OCI-LY7 (cell line): Measurements from ENCODE around the gene NDUFB10. TPM values are rescaled to one million over a fixed set of nuclear protein-coding genes. Genes with fewer than 3 reads are reported as not detected.

Experiments
- BruUV-seq: library from RNA; stranded (reverse); fragments of 400-500 nt; replicated peaks from 2 replicates; lab custom pipeline; 2021; lab: Mats Ljungman, UMichigan
- CTCF ChIA-PET: fragments of 300-600 bp; sonication (Branson Sonifier 250); formaldehyde crosslinking; loops from one replicate; lab custom pipeline; 2022; ENCODE audit warnings: antibody characterized with exemption; ENCODE audit not compliant: unreplicated experiment; lab: Charles Lee
- POLR2A ChIA-PET: fragments of 300-600 bp; sonication (Branson Sonifier 250); formaldehyde crosslinking; loops from one replicate; lab custom pipeline; 2022; ENCODE audit warnings: antibody characterized with exemption; lab: Charles Lee
- DNase-seq: peaks from one replicate; pipeline ENCODE4 v3.0.0-alpha.2; 2015; ENCODE audit warnings: low spot score
- H2AFZ ChIP-seq: fragments of 200-600 bp; sonication (generic), shearing (Covaris generic); 2 replicates; pipeline ENCODE4 v1.6.1; 2014; ENCODE audit warnings: mild to moderate bottlenecking, antibody characterized with exemption, low read length, moderate library complexity
- H3K27ac ChIP-seq: fragments of 200-600 bp; sonication (generic); 2 replicates; pipeline ENCODE4 v1.5.1; 2014; ENCODE audit warnings: mixed run types, low read depth, mild to moderate bottlenecking, moderate library complexity, low read length, inconsistent platforms; ENCODE audit not compliant: poor library complexity, severe bottlenecking
- H3K36me3 ChIP-seq: fragments of 200-600 bp; sonication (generic); 2 replicates; pipeline ENCODE4 v1.6.1; 2014; ENCODE audit warnings: mild to moderate bottlenecking, antibody characterized with exemption, low read length, moderate library complexity, mixed read lengths; ENCODE audit not compliant: insufficient read depth
- H3K4me1 ChIP-seq: fragments of 200-600 bp; sonication (generic); 2 replicates; pipeline ENCODE4 v1.5.1; 2014; ENCODE audit warnings: mild to moderate bottlenecking, low read length; ENCODE audit not compliant: insufficient read depth, poor library complexity, severe bottlenecking
- H3K4me2 ChIP-seq: fragments of 200-600 bp; sonication (generic); 2 replicates; pipeline ENCODE4 v1.6.1; 2014; ENCODE audit warnings: mild to moderate bottlenecking, low read length
- H3K4me3 ChIP-seq: fragments of 200-600 bp; sonication (generic); 2 replicates; pipeline ENCODE4 v1.5.1; 2014; ENCODE audit warnings: mild to moderate bottlenecking, low read depth, low read length; ENCODE audit not compliant: poor library complexity, severe bottlenecking
- H3K79me2 ChIP-seq: fragments of 200-600 bp; sonication (generic); 2 replicates; pipeline ENCODE4 v1.6.1; 2016; ENCODE audit warnings: low read depth, mild to moderate bottlenecking, low read length, moderate library complexity, mixed read lengths; ENCODE audit not compliant: insufficient read depth
- H3K9me2 ChIP-seq: fragments of 200-600 bp; sonication (generic); 2 replicates; pipeline ENCODE4 v1.6.1; 2016; ENCODE audit warnings: mild to moderate bottlenecking, low read length, mixed read lengths; ENCODE audit not compliant: insufficient read depth
- H3K9me3 ChIP-seq: fragments of 200-600 bp; sonication (generic); 2 replicates; pipeline ENCODE4 v1.6.1; 2014; ENCODE audit warnings: mild to moderate bottlenecking, mixed run types, low read length, mixed read lengths
- H4K20me1 ChIP-seq: fragments of 200-600 bp; sonication (generic); 2 replicates; pipeline ENCODE4 v1.6.1; 2014; ENCODE audit warnings: mild to moderate bottlenecking, antibody characterized with exemption, low read length, moderate library complexity, mixed read lengths; ENCODE audit not compliant: insufficient read depth
- EZH2phosphoT487 ChIP-seq: fragments of 200-600 bp; sonication (generic); IDR thresholded peaks from 2 replicates; pipeline ENCODE4 v1.6.1; 2018; ENCODE audit warnings: low read depth, borderline replicate concordance, mild to moderate bottlenecking, mixed run types, antibody characterized with exemption, low read length, moderate library complexity, mixed read lengths
- intact Hi-C: fragments of 100-400 bp; cut with micrococcal nuclease; formaldehyde crosslinking; loops from one replicate; pipeline ENCODE4 v1.10.0; 2022; ENCODE audit not compliant: unreplicated experiment
- total RNA-seq, 2 experiments: library from RNA; depleted of rRNA in 1 of 2; stranded (reverse); fragments of >200 nt in 1 of 2; shearing (Covaris generic) in 1 of 2; gene quantifications; 2 replicates each; pipeline ENCODE4 v1.2.3, GENCODE V29; 2014 to 2022
- TF ChIP-seq, protein P1 (sequence below): fragments of 200-600 bp; sonication (generic); conservative IDR thresholded peaks from 2 replicates; pipeline ENCODE4 v1.5.1; 2014; ENCODE audit warnings: mild to moderate bottlenecking, antibody characterized with exemption, low read length, moderate library complexity, mixed read lengths

NDUFB10 gene
- total RNA-seq, 2 experiments from 2014 or later: 201 to 240 TPM

DNA sequence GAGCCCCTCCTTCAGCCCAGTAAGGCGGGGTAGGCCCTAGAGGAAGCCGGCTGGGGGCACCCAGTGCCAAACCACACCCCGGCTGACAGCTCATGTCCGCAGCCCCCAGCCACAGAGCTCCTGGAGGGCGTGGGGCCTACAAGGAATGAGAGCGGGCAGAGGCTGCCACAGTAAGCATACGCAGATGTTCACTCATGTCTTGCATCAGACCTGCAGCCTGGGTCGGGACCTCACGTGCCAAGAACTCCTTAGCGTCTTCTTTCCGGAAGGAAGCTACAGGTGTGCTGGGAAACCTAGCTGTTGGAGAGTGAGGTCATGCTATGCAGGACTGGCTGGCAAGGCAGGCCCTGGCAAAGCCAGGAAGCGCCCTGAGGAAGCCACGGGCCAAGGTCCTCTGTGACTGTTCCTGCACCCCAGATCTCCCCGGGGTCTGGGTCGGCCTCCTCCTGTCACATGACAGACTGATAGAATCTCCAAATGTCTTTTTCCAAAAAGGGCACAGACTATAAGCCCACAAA is 48.7 kb downstream of the NDUFB10 start:
- Histone ChIP-seq H3K4me3 (peak overlapping the region; percentile 93), H3K36me3 (peaks cover 22% of the 10 kb centered on the region), H4K20me1 (peaks cover 10% of the 10 kb centered on the region), H3K79me2 (peaks cover 42% of the 10 kb centered on the region), H3K4me2 (peak overlapping the region; percentile 98), H3K9me2 (no peaks in the 10 kb centered on the region), H2AFZ (no peak overlapping the region), H3K4me1 (peaks cover 36% of the 10 kb centered on the region), H3K27ac (peak overlapping the region; percentile 62), H3K9me3 (no peaks in the 10 kb centered on the region)
- BruUV-seq: no TSS peak
- POLR2A ChIA-PET: interaction anchor here (1.0 to 1.5 kb wide), 2 partner anchors 48 to 147 kb away, joined by 4 read pairs; partner anchors contain the start of gene TRAF7
- TF ChIP-seq, protein P1, sequence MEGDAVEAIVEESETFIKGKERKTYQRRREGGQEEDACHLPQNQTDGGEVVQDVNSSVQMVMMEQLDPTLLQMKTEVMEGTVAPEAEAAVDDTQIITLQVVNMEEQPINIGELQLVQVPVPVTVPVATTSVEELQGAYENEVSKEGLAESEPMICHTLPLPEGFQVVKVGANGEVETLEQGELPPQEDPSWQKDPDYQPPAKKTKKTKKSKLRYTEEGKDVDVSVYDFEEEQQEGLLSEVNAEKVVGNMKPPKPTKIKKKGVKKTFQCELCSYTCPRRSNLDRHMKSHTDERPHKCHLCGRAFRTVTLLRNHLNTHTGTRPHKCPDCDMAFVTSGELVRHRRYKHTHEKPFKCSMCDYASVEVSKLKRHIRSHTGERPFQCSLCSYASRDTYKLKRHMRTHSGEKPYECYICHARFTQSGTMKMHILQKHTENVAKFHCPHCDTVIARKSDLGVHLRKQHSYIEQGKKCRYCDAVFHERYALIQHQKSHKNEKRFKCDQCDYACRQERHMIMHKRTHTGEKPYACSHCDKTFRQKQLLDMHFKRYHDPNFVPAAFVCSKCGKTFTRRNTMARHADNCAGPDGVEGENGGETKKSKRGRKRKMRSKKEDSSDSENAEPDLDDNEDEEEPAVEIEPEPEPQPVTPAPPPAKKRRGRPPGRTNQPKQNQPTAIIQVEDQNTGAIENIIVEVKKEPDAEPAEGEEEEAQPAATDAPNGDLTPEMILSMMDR: no peak
- TF ChIP-seq EZH2phosphoT487: no peak
- intact Hi-C loops: loop anchor here (2.0 kb wide), 1 partner anchor 65 kb away; the partner anchor contains the start of gene MSRB1
- peak; percentile 53 for DNase-seq
- CTCF ChIA-PET: interaction anchor here (0.5 kb wide), 1 partner anchor 97 kb away, joined by 6 read pairs; no protein-coding TSS in a partner anchor

DNA sequence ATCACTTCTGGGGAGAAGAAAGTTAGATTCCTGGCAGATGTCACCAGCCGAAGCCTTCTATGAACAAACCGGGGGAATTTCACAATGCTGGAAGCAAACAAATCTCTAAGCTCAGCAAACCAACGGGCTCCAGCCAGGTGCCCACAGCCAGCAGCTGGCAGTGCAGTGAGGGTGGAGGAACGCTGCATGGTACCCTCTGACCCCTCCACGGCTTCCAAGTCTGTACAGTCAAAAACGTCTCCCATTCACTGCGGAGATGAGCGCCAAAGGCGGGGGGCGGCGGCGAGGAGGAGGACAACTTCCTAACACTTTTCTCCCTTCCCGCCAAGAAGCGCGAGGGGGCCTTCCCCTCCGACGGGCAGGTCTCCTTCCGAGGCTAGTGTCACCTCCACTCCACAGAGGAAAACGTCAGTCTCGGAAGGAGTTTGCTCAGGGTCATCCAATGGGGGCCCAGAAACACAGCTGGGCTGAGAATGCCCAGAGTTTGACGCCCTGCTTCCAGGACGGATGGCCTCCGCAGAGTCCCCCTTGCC is 49.4 kb downstream of the NDUFB10 start:
- H3K79me2 ChIP-seq: peaks cover 42% of the 10 kb centered on the region
- peak overlapping the region; percentile 98 for H3K4me2 ChIP-seq
- peaks cover 10% of the 10 kb centered on the region; the same call in 1 of the 2 replicates for H4K20me1 ChIP-seq
- no TSS peak for BruUV-seq
- no peak for TF ChIP-seq EZH2phosphoT487
- TF ChIP-seq, protein P1: peak; percentile 14; the same call in 1 of the 2 replicates
- peak; percentile 42 for DNase-seq
- H3K9me2 ChIP-seq: no peaks in the 10 kb centered on the region
- ChIA-PET CTCF (interaction anchor here (0.5 kb wide), 1 partner anchor 98 kb away, joined by 6 read pairs; no protein-coding TSS in a partner anchor), POLR2A (interaction anchor here (0.9 to 1.1 kb wide), 3 partner anchors 37 to 147 kb away, joined by 3 to 4 read pairs (median 3); partner anchors contain the start of genes TBL3 and TRAF7)
- H2AFZ ChIP-seq: no peak overlapping the region
- peaks cover 36% of the 10 kb centered on the region for H3K4me1 ChIP-seq
- peak overlapping the region; percentile 93 for H3K4me3 ChIP-seq
- peaks cover 16% of the 10 kb centered on the region; the same call in 1 of the 2 replicates for H3K36me3 ChIP-seq
- no peaks in the 10 kb centered on the region for H3K9me3 ChIP-seq
- intact Hi-C loops: loop anchor here (2.0 kb wide), 1 partner anchor 66 kb away; the partner anchor contains the start of gene MSRB1
- peak overlapping the region; percentile 62 for H3K27ac ChIP-seq
